Transverse colon (tissue), 4 donors: ENCODE data around the gene HINT2.

ENCODE experiments used
- POLR2A ChIP-seq: fragments of 450-650 bp; IDR thresholded peaks from one replicate; pipeline ENCODE4 v1.6.1; 2016; ENCODE audit warnings: antibody characterized with exemption, mild to moderate bottlenecking, moderate library complexity
- POLR2AphosphoS5 ChIP-seq, 3 donors: sonication (generic); formaldehyde crosslinking; IDR thresholded peaks; one replicate each; pipeline ENCODE4 v1.6.1; 2016; ENCODE audit warnings: antibody characterized with exemption in 3 of 3
- TF ChIP-seq, protein P1 (sequence below), 5 experiments: fragments of 200-600 bp in 3 of 5; fragments of 450-650 bp in 2 of 5; sonication (generic) in 3 of 5; IDR thresholded peaks; 1 replicate in 2 of 5; 2 replicates in 3 of 5; pipeline ENCODE4 v1.5.1; 2016 to 2017; ENCODE audit warnings: antibody characterized with exemption in 5 of 5, inconsistent platforms in 3 of 5, mild to moderate bottlenecking in 2 of 5, moderate library complexity in 1 of 5

DNA sequence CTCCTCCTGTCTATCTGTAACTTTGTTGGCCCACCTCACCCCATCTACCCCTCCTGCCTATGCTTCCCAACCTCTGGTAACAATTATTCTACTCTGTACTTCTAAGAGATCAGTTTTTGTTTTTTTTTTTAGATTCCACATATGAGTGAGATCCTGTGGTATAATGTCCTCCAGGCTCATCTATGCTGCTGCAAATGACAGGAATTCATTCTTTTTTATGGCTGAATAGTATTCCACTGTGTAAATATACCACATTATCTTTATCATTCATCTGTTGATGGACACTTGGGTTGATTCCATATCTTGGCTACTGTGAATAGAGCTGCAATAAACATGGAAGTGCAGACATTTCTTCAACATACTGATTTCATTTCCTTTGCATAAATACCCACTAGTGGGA, 31.4 kb downstream of the HINT2 start:
- TF ChIP-seq, protein P1, sequence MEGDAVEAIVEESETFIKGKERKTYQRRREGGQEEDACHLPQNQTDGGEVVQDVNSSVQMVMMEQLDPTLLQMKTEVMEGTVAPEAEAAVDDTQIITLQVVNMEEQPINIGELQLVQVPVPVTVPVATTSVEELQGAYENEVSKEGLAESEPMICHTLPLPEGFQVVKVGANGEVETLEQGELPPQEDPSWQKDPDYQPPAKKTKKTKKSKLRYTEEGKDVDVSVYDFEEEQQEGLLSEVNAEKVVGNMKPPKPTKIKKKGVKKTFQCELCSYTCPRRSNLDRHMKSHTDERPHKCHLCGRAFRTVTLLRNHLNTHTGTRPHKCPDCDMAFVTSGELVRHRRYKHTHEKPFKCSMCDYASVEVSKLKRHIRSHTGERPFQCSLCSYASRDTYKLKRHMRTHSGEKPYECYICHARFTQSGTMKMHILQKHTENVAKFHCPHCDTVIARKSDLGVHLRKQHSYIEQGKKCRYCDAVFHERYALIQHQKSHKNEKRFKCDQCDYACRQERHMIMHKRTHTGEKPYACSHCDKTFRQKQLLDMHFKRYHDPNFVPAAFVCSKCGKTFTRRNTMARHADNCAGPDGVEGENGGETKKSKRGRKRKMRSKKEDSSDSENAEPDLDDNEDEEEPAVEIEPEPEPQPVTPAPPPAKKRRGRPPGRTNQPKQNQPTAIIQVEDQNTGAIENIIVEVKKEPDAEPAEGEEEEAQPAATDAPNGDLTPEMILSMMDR (IDR thresholded peaks at IDR 0.05), result no peak
- TF ChIP-seq POLR2A (no peak), POLR2AphosphoS5 (IDR thresholded peaks at IDR 0.05) (no peak)
